ENCODE measurements around the gene NSUN7. TPM values are rescaled to one million over a fixed set of nuclear protein-coding genes. Genes with fewer than 3 reads are reported as not detected.

Gene NSUN7
- total RNA-seq, 1 donor from 2014 or later: not detected

- no peak for DNase-seq
Measured at GRCh38 chr4:40822420-40823166, 72.8 kb downstream of the NSUN7 start.

DNA sequence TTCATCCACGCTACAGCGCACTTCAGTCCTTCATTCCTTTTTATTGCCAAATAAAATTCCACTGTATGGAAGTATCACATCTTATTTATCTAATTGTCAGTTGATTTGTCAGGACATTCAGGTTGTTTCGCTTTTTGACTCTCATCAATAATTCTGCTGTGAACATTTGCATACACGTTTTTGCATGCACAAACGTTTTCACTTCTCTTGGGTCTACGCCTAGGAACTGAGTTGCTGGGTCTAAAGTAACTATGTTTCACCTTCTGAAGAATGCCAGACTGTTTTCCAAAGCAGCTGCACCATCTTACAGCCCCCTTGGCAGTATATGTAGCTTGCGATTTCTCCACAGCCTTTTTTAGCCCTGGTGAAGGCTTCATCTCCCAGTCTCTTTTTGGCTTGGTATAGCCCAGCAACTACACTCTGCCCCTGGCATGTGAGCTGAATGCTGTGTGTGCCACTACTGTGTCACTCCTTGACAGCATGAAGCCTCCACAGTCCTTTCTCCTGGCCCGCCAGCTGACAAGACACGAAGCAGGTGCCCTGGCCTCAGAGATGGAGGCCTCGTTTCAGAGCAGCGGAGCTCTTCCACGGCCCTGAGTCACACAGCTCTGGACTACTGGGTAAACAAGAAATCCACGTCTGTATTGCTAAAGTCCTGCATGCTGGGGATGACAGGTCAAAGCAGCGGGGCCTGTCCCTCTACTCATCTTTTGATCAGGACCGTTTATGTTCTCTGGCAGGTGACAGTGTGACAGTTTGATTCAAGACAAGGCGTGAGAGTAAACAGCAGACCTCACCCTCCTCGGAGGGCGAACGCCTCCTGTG, 75.5 kb downstream of the NSUN7 start:
- DNase-seq: no peak

- no peak for DNase-seq
Measured at GRCh38 chr4:40826821-40827220, 77.1 kb downstream of the NSUN7 start.

- DNase-seq: no peak
Measured at GRCh38 chr4:40827758-40828157, 78.0 kb downstream of the NSUN7 start.

GRCh38 chr4:40828661-40829060, 78.9 kb downstream of the NSUN7 start:
- DNase-seq: no peak

DNA sequence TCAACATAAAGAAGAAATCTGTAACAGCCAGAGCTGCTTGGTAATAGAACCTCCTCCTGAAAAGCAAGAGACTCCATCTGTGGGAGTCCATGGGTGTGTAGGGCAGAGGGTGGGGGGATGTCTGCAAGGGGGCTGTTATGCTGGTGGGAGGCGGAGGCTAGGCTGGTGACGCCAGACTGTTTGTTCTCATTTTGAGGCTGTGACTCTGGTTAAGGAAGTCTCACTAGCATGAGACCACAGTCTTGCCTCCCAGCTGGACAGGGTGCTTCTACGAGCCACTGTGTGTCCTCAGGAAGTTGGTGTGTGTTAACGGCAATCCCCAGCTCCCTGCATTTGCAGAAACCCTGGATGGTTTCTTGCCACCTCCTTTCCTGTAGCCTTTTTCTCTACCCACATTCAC, 79.8 kb downstream of the NSUN7 start:
- DNase-seq: no peak

DNA sequence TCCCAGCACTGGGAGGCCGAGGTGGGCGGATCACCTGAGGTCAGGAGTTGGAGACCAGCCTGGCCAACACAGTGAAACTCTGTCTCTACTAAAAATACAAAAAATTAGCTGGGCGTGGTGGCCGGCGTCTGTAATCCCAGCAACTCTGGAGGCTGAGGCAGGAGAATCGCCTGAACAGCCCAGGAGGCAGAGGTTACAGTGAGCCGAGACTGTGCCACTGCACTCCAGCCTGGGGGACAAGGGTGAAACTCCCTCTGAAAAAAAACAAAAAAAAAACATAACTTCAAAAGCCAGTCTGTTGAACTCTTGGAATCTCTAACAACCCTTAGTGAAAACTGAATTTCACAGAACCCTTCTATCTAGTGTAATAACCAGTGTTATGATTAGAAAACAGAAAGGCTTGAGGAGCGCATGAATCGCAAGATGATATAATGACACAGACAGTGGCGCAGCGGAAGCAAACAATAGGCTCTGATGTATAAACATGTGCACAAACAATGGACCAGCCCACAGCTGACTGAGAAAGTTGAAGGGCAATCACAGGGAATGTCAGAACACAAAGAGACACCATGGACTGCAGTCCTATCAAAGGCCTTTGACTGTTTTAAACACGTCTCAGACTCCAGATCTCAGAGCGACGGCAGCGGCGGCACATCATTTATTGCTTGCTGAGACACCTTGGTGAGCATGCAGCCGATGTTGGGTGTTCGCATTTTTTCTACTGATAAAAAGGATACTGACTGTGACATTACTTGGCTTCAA, 81.6 kb downstream of the NSUN7 start:
- DNase-seq: no peak

DNA sequence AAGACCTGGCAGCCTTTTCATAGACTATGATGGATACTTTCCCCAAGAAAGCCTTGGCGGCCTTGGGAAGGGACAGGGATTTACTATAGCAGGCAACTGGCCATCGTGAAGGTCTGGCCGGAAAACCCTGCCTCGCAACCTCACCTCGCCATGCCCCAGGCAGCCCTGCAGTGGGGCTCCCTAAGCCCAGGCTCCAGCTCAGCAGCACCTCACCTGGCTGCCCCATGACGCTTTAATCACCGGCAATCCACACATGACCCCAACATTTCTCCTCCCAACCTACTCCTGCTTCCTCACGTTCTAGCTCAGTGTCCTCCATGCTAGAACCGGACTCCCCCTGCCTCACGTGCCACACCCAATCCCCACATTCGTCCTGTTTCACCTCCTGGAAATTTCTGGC, 82.4 kb downstream of the NSUN7 start:
- DNase-seq: no peak

DNA sequence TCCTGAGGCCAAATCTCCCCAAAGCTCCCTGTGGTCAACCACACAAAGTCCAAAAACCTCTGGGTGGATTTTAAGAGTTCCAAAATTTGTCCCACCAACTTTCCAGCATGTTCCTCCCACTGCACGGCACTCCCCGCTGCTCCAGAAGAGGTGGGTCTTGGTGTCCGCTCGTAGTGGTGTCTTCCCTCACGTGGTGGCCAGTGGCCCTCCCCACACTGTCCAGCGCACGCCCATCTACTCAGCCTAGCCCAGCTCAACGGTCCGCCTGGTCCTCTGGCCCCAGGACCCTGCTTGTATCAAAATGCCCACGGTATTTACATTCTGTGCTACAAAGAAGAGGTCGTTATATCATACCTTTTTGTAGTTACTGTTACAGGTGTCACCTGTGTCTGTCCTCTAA, 83.5 kb downstream of the NSUN7 start:
- no peak for DNase-seq

GRCh38 chr4:40837094-40837870, 87.5 kb downstream of the NSUN7 start:
- no peak for DNase-seq

DNA sequence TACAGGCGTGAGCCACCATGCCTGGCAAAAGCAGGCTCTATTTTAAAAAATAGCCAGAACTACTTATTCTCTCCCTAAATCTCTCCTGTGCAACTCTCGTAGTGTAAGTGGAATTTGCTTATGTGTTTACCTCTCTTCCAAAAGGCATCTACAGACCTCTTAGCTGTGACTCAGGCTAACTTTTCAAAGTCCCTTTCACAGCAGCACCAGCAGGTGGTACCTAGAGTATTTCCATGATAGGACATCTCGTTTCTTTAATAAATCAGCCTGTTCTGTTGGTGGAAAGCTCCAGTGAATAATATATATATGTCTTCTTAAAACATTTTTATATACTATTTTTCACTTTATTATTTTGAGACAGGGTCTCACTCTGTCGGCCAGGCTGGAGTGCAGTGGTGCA, 89.0 kb downstream of the NSUN7 start:
- no peak for DNase-seq

- DNase-seq: no peak
Measured at GRCh38 chr4:40840255-40840984, 90.7 kb downstream of the NSUN7 start.

- DNase-seq: peak; percentile 95
Measured at GRCh38 chr4:40840985-40841571, 91.3 kb downstream of the NSUN7 start.

GRCh38 chr4:40842318-40842717, 92.6 kb downstream of the NSUN7 start:
- no peak for DNase-seq

DNA sequence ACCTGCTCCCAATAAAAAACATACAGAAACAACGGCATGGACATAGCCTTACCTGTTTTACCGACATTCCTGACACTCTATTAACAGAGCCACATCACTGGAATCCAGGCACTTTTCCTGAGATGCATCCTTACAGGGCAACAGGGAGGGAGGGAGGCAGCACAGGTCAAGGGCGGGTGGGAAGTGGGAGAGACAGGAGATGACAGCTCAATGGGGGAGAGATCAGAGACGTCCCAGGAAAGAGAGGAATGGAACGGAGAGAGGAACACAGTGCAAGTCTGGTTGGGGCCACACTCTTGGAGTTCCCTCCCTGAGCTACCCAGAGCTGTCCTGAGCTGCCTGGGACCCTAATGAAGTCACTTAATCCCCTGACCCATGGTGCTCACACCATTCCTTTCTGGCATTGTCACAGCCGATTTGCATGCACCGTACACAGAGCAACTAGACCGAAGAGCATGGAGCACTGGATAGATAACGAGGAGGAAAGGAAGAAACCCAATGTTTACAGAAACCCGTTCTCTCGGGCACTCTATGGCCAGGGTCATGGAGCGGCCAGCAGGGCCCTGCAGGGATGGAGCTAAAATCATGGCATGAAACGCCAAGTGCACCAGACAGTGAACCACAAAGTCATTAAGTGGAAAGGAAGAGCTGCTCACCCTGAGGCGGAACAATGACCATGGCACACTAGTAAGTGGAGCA, 93.1 kb downstream of the NSUN7 start:
- no peak for DNase-seq

GRCh38 chr4:40843696-40844095, 93.9 kb downstream of the NSUN7 start:
- DNase-seq: no peak

- DNase-seq: no peak
Measured at GRCh38 chr4:40844261-40844660, 94.5 kb downstream of the NSUN7 start.

DNA sequence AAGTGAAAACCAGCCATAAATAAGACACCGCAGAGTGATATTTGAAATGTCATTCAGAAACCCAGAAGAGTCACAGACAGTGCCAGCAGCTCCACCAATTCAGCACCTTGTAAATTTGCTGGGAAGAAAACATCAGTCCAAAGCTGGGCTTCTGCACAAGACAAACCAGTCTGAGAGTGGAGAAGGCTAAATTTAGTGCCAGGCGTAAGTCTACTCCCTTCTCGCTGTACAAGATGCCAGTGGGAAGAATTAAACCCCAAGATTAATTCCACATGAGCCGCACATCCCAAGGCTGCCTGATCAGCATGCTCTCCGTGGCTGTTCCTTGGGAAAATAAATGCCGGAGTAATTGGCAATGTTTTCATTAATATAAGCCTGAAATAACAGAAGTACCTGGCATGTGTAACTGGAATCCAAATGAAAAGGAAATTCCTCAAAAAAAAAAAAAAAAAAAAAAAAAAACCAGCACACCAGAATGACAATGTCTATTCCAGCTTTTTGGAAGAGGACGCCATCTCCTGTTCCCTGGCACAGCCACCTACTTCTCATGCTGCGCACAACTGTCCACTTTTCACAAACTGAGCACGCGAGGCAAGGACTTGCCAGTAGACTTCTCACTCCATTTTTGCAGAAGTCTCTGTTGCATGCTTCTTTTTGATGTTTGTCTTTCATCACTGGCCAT, 95.5 kb downstream of the NSUN7 start:
- peak; percentile 23 for DNase-seq

GRCh38 chr4:40846532-40846931, 96.8 kb downstream of the NSUN7 start:
- no peak for DNase-seq

- DNase-seq: no peak
Measured at GRCh38 chr4:40848251-40848650, 98.5 kb downstream of the NSUN7 start.
